GM19372 (cell line): ENCODE measurements around the gene ARFRP1.

Experiments
- ATAC-seq: cut with Tn5 transposase; IDR thresholded peaks from one replicate; pipeline ENCODE4 v1.9.1; 2021; ENCODE audit warnings: mild to moderate bottlenecking, low read depth, moderate library complexity; ENCODE audit not compliant: unreplicated experiment

Gene ARFRP1, protein sequence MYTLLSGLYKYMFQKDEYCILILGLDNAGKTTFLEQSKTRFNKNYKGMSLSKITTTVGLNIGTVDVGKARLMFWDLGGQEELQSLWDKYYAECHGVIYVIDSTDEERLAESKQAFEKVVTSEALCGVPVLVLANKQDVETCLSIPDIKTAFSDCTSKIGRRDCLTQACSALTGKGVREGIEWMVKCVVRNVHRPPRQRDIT

DNA sequence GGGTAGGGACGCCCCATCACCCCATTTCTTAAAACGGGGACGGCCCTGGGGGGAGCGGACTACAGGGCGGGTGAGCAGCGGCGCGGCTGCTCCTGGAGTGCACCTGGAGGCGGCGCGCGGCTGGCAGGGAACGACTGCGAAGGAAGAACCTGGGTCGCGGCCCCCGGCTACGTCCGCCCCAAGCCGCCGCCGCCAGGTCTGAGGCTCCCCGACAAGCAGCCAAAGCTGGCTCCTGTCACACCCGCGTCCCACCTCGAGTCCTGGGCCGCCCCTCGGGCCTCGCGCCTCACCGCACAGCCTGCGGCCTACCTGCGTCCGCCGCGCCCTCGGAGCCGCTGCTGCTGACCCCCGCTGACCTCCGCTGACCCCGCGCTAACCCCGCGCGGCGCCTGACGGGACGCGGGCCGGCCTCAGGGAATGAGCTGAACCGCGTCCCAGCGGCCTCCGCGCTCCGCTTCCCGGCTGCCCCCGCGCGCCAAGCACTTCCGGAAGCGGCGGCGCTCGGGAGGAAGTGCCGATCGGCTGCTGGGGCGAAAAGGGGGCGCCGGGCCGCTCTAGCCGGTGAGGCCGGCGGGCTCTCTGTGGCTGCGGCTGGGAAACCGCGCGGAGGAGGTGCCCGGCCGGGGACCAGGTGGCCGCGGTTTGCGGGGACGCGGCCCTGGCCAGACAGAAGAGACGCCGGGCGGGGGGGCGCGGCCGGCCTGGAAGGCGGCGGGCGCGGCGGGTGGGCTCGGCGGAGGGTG is at the start of gene ARFRP1, which contains the start of gene ZGPAT:
ARFRP1 (minus strand) TSS at position 419 of the 743 bp plus-strand sequence. CDS start 885 bp downstream, outside the sequence.
ZGPAT (plus strand) TSS at position 482 of the 743 bp plus-strand sequence. CDS start 542 bp downstream, outside the sequence.
- ATAC-seq: peak; percentile 76

- ATAC-seq: no peak
These were observed 48.8 kb upstream of the ARFRP1 start for GRCh38 chr20:63756648-63756991.

DNA sequence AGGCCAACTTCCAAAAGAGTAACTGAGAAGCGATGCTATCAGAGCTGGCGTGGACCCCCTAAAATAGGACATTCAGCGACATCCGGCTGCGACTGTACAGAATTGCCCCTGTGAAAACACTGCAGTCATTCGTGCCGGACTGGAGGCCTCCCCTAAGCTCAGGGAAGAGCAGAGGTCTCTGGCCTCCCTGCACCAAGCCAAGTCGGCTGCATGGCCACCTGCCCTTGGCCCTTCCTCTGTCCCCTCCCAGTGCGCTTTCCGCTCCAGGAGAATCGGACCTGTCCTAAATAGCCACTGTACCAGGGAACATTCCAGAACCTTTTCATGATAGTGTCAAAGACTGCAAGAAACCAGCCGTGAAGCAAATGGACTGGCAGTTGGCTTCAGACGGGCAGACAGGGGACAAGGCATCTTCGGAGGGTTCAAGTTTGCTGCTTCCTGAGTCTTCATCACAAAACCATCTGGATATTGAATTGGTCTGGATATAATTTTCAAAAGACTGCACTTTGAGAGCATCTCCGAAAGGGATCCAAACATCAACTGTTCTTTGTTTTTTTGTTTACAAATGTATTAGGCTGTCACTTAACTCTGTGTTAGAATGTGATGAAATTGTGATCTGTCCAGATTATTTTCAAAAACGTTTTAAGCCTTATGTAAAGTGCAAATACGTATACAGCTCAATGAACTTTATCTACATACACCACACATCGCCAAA is 48.3 kb upstream of the ARFRP1 start:
- ATAC-seq: no peak

- ATAC-seq: no peak
These were observed 46.2 kb upstream of the ARFRP1 start for GRCh38 chr20:63754008-63754407.

DNA sequence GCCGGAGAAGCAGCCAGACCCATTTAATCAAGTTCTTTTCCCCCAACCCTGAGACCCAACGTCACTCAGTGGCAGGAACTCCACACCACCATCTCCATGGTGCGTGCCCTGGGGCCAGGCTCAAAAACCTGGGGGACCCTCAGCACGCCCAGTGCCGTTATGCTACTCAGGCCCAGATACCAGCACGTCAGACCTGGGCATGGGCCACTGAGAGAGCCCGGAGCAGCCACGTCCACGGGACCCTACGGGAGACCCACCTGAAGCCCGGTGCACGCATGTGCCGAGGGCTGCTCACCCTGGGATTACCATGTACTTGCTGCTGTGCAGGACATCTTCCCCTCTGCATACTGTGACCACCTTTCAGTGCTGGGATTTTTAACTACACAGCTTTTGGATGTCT is 45.6 kb upstream of the ARFRP1 start:
- no peak for ATAC-seq

DNA sequence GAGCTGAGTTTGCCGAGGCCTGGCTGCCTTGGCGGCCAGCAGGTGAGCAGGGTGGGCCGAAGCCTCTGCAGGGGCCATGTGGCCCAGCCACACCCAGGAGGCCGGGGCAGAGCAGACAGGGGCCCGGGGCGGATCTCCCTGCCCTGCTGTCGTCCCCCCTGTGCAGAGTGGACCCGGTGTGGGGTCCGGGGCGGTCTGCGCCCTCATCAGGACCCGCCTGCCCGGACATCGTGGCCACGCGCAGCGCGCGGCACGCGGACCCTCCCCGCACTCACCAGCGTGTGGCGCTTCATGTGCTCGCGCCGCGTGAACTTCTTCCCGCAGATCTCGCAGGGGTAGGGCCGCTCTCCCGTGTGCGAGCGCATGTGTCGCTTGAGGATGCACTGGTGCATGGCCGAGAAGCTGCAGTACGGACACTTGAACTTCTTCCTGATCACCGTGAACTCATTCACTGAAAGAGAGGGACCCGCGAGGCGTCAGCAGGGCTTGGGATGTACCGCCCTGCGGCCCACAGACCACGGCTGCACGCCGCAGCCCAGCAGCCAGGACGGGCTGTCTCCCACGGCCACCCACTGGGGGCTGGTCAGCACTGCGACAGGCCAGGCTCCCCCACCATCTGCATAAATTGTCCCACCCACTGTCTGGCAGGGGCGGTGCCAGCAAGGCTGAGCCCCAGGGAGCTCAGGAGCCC is 44.8 kb upstream of the ARFRP1 start:
- ATAC-seq: no peak

DNA sequence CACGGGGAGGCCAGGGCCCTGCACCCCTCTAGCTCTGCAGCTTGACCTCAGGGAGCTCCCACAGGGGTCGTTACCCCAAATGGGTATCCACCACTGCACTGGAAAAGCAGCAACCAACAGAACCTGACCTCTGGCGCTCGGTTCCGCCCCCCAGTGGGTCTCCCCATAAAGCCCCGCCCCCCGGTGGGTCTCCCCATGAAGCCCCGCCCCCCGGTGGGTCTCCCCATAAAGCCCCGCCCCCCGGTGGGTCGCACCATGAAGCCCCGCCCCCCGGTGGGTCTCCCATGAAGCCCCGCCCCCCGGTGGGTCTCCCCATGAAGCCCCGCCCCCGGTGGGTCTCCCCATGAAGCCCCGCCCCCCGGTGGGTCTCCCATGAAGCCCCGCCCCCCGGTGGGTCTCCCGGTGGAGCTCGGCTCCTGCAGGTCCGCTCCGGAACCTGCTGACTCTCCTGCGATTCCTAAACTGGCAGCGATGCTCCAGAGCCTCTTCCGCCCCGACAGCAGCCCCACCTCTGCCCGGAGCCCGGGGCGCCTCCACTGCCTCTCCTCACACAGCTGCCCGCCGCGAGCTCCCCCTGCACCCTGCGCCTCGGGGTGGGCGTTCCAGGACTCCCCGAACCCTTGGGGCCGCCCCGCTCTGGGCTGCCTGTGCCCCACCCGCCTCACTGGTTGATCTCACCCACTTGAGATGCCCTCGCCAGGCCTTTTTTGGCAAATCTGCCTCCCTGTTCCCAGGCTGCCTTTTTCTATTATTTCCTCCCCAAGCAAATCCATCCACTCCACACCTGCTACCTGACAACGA is 43.9 kb upstream of the ARFRP1 start:
- no peak for ATAC-seq

DNA sequence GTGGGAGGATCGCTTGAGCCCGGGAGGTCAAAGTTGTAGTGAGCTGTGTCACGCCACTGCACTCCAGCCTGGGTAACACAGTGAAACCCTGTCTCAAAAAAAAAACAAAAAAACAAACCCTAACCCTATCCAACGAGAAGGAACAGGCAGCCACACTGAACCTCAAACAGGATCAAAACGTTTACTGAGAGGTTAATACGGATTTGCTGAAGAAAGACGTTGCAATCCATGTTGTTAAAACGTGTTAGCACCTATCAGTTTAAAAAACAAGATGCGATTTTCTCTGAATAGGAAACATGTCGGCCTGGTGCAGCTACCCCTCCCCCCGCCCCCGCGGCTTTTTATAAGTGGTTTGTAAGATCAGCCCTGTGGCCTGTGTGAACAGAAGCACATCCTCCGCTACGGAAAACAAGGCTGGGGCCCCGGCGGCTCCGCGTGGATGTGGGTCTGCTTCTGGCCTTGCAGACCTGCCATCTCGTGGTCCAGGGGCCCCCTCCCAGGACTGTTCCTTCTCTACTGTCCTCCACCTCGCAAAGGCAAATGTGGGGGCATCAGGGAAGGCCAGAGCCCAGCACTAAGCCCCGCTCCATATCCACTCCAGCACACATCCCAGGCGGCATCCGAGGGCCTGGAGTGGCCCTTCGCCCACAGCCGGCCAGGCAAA is 43.2 kb upstream of the ARFRP1 start:
- no peak for ATAC-seq

DNA sequence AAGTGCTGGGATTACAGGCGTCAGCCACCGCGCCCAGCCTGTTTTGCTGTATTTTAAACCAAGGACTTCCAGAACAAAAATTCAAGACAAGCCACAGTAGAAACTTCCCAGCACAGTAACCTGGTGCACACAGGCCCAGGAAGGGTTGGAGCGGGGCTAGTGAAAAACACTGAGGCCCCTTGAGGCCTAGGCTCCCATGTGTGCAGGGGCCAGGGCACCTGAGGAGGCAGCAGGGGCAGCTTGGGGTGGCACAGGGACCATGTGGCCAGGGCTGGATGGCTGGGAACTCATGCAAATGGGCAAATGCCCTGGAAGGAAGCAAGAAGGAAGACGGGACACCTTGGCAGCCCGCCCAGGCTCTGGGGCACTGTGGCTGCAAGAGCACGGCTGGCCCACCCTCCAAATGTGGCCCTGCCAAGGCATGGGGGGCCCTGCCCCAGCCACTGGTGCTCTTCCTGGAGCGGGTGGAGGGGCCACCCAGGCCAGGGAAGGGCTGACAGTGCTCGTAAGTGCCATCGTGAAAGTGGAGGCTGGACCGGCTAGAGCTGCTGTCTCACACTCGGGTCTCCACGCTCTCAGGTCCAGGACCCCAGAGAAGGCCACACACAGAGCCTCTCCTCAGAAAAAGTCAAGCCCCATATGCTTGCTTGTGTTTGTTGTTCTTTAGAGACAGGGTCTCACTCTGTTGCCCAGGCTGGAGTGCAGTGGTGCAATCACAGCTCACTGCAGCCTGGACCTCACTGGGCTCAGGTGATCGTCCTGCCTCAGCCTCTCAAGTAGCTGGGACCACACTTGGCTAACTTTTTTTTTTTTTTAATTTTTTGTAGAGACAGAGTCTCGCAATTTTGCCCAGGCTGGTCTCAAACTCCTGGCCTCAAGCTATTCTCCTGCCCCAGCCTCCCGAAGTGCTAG is 42.1 kb upstream of the ARFRP1 start:
- no peak for ATAC-seq

GRCh38 chr20:63748934-63749270 is 41.1 kb upstream of the ARFRP1 start:
- ATAC-seq: no peak

- ATAC-seq: no peak
These were observed 40.5 kb upstream of the ARFRP1 start for GRCh38 chr20:63748070-63748933.

- ATAC-seq: no peak
These were observed 39.9 kb upstream of the ARFRP1 start for GRCh38 chr20:63747622-63748069.

DNA sequence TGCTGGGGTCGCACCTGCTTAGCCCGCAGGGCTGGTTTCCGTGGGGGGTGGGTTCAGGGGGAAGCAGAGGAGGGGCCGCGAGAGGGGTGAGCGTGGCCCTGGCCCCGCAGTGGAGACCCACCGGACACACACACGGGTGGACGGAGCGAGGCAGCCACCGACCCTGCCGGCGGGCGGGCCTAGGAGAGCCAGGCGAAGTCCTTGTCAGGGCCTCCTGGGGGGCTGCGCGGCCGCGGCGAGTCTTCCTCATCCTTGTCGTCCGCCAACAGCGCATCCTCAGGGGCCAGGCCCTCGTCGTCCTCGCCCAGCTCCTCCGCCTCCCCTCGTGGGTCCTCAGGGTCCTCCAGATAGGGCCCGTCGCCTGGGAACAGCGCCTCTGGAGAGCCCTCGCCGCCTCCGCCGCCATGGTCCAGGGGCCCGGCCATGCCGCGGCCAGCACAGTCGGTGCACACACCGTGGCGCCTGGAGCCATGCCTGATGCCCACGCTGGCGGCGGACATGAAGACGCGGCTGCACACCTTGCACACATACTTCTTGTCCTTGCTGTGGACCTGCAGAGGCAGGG is 39.1 kb upstream of the ARFRP1 start:
- ATAC-seq: no peak

GRCh38 chr20:63745961-63746731 is 38.4 kb upstream of the ARFRP1 start:
- no peak for ATAC-seq

DNA sequence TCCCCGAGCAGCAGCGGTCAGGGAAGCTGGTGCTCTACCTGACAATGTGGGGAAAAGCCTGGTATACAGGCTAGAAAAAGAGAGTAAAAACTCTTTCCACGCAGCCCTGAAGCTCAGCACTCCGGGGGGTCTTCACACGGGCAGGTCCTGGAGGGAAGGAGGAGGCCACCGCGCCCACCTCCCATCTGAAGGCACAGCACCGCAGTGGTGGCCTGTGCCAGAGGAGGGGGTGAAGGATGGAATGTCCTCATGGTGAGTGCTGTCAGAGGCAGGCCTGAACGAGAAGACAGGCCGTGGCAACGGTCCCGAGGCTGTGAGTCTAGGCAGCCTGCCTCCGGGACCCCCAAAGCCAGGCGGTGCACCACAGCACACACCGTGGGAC is 37.6 kb upstream of the ARFRP1 start:
- ATAC-seq: no peak

GRCh38 chr20:63744574-63745423 is 37.0 kb upstream of the ARFRP1 start:
- ATAC-seq: no peak
